Fibroblast of skin of scalp (primary cell): ENCODE results near the gene RBCK1.
"Not testable (repeated sequence)": the region's sequence is repeated elsewhere in the genome, so short reads cannot be mapped to it uniquely, and the experiment has no call there.

Source experiments
- DNase-seq: peaks from one replicate; pipeline ENCODE4 v3.0.0-alpha.2; 2013

RBCK1 gene

DNA sequence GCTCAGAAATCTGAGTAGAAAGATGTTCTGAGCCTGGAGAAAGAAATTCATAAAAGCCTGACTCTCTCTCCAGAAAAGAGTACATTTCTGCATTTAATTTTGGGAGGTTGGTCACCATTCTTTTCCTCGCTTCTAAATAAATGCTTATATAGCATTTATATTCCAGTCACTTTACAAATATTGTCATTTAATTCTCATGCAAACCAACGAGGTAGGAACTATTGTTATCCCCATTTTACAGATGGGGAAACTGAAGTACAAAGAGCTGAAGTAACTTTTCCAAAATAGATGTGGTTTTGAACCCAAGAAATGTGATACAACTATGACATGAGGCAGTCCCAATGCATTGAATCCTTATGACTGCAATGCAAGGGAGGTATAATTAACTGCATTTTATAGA is 32.0 kb upstream of the RBCK1 start:
- no peak for DNase-seq

DNA sequence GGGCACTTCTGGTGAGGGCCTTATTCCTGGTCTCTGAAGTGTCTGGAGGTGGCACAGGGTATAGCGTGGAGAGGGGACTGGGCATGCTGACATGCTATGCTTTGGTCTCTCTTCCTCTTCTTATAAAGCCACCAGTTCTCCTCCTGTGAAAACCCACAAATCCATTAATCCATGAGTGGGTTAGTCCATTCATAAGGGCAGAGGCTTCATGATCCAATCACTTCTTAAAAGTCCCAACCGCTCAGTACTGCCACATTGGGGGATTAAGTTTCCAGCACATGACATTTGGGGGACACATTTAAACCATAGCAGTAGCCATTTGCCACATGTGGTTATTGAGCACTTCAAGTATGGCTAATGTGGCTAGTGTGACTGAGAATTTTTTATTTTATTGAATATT is 31.3 kb upstream of the RBCK1 start:
- DNase-seq: no peak

DNA sequence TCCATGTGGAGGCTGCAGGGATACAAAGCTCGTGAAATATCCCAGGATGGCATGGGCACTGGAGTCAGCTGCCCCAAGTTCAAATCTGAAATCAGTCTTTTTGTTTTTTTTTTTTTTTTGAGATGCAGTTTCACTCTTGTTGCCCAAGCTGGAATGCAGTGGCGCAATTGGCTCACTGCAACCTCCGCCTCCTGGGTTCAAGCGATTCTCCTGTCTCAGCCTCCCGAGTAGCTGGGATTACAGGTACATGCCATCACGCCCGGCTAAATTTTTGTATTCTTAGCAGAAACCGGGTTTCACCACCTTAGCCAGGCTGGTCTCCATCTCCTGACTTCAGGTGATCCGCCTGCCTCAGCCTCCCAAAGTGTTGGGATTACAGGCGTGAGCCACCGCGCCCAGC is 30.5 kb upstream of the RBCK1 start:
- DNase-seq: not testable (repeated sequence)

DNA sequence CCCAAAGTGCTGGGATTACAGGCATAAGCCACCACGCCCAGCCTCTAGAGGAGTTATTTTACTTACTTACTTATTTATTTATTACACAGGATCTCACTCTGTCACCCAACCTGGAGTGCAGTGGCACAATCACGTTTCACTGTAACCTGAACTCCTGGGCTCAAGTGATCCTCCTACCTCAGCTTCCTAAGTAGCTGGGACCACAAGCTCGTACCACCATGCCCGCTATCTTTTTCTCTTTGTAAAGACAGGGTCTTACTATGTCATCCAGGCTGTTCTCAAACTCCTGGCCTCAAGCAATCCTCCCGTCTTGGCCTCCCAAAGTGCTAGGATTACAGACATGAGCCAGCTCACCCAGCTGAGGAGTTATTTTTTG is 29.1 kb upstream of the RBCK1 start:
- no peak for DNase-seq

DNA sequence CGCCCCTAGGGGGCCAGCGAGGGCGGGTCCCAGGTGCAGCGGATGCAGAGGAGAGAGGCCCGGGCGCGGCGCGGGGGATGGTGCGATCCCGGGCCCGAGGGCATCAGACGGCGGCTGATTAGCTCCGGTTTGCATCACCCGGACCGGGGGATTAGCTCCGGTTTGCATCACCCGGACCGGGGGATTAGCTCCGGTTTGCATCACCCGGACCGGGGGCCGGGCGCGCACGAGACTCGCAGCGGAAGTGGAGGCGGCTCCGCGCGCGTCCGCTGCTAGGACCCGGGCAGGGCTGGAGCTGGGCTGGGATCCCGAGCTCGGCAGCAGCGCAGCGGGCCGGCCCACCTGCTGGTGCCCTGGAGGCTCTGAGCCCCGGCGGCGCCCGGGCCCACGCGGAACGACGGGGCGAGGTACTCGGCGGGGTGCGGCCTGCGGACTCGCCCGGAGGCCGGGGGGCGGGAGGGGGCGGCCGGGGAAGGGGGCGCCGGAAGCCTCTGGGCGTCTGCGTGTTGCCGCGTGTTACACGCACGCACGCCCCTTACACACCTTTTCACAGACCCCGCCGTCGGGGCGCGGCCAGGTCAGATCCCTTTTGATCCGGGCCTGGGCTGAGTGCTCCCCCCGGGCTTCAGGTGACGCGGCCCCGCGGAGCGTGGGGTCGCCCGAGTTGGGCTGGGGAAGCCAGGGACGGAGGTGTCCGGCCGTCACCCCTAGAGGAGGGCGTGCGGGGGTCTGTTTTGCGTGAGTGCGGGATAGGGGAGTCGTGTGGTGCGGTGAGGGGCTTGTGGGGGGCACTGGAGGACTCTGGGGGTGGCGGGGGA is 27.1 kb upstream of the RBCK1 start:
- DNase-seq: peak; percentile 86

DNA sequence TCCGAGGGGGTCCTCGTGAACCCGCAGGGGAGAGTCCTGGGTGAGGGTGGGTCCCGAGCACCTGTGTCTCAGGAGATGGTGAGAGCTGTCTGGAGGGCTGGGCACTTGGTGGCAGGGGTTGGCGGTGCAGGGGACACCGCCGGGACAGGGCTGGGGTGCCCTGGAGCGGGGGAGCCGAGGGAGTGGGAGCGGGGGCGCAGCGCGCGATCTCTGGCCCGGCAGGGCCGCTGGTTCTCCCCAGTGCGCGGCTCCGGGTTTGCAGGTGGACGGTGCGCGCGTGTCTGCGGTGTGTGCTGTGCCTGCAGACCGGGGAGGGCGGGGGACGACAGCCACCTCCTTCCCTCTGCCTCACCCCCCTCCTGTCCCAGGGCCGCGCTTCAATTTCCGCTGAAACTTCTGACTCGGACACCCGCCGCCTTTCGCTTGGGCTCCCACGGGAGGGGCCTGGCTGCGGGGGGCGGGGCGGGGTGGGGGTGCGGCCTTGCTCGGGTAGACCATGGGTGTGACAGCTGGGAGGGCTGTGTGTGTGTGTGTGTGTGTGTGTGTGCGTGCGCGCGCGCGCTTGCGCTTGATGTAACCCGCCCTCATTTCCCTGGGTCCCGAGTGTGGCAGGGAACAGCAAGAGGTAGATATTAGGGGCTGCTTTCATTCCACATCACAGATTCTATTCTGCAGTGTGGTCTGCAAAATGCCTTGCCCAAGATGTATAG is 26.4 kb upstream of the RBCK1 start:
- DNase-seq: peak; percentile 92

DNA sequence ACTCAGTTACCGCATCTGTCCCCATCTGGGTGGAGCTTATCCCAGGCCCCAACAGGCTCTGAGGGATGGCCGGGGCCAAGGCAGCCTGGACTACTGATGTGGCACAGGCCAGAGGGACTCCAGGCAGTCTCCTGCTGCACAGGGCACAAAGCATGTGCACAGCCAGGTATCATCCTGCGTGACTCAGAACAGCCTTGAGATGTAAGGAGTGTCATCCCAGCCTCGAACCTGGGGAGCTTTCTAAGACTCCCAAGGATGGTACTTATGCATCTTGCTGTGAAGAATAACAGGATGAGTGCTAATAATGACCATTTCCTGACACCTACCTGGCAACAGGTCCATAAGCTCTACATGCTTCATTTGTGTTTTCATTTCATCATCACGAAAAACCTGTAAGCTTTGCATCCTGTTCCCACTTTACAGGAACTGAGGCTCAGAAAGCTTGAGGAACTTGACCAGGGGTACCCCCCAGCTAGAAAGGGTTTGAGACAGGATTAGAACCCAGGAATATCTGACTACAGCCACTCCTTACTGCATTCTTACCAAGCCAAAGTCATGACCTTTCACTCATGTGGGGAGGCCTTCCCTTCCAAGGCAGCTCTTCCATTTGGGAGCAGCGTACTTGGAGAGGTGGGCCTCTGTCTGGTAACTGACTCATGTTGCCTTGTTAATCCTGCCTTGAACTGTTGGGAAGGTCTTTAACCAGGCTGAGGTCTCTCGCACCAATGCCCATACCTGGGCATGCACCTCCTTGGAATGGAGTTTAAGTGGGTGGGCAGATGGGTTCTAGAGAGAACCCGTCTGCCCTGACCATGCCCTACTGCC is 25.6 kb upstream of the RBCK1 start:
- no peak for DNase-seq

DNA sequence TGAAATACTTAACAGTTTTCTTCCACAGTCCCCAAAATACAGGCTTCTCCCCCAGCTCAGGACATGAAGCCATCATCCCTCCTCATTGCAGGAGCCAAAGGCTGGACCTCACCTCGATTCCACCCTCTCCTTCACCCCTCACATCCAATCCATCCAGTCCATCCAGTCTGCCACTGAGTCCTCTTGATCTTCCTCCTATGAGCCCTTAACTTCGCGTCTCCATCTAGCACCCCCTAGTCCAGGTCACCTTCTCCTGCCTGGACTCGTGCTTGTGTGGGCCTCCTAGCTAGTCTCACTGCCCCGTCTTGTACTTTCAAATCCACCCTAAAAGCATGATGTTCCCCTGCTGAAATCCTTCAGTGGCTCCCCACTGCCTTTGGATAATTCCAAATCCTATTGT is 24.2 kb upstream of the RBCK1 start:
- no peak for DNase-seq

DNA sequence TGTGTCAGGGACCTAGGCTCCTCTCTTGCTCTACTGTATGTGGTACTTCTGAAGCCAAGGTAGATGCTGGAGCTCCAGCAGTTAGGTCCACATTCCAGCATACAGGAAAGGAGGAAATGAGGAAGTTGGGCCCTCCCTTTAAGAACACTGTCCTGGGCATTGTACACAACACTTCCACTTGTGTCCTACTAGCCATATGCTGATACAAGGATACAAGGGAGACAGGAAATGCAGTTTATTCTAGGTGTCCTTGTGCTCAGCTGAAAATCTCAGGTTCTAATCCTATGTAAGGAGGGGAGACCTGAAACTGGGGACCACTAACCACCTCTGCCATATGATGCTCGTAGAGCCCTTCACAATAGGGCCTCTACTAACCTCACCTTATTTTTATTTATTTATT is 23.4 kb upstream of the RBCK1 start:
- DNase-seq: no peak

DNA sequence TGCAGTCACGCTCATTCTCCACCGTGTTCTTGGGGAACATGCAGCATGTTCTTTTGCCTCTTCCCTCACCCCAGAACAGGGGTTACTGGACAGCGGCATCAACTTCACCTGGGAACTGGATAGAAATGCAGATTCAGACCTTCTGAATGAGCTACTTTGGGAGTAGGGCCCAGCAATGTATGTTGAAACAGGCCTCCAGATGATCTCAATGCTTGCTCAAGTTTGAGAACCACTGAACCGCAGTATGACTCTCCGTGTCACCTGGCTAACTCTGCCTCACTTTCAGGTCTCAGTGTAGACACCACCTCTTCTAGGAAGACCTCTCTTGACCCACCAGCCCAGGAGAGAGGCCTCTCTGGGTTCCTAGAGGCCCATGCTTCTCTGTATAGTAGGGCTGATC is 22.7 kb upstream of the RBCK1 start:
- DNase-seq: no peak

DNA sequence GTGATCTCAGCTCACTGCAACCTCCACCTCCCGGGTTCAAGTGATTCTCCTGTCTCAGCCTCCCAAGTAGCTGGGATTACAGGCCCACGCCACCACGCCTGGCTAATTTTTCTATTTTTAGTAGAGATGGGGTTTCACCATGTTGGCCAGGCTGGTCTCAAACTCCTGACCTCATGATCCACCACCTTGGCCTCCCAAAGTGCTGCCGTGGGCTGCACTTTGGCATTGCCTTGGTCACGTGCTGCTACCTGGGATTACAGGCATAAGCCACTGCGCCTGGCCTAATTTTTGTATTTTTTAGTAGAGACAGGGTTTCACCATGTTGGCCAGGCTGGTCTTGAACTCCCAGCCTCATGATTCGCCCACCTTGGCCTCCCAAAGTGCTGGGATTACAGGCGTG is 21.5 kb upstream of the RBCK1 start:
- DNase-seq: not testable (repeated sequence)

DNA sequence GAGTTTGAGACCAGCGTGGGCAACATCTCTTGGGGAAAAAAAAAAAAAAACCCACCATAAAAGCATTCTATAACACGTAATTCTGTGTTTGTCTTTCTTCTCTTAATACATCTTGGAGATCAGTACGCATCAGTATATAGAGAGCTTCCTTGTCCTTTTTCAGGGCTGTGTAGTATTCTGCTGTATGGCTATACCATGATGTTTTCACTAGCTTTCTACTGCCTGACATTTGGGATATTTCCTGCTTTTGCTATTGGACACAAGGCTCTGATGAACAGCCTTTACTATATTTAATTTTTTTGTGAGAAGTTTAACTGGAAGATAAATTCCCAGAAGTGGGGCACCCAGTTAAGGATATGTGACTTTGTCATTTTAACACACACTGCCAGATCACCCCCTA is 20.6 kb upstream of the RBCK1 start:
- DNase-seq: no peak

DNA sequence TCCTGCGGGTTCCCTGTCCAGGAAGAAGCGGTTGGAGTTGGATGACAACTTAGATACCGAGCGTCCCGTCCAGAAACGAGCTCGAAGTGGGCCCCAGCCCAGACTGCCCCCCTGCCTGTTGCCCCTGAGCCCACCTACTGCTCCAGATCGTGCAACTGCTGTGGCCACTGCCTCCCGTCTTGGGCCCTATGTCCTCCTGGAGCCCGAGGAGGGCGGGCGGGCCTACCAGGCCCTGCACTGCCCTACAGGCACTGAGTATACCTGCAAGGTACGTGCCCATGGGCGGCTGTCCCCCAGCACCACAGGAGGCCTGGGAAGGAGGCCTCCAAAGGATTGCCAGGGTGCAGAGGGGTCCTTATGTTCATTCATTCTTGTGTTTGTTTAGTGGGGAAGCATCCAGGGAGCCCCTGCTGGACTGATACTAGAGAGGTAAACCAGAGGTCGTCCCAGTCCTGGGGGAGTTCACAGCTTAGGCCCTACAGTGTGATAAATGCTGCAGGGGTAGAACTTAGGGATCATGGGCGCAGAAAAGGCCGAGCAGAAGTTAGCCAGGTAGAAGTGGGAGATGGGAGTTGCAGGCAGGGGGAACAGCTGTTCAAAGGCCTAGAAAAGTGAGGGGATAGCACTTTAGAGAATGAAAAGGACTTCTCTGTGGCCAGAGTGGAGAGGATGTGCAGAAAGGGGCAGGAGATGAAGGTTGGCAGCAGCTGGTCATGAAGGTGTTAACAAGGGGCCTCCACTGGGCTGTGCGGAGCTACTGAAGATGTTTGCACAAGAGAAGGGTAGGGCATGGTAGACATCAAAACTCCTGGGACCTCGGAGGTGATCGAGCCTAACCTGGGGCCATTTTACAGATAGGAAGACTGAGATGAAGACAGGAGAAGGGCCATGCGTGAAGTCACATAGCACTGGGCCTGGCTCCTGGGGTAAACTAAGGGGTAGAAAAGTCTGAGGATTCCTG is 19.8 kb upstream of the RBCK1 start:
- no peak for DNase-seq

DNA sequence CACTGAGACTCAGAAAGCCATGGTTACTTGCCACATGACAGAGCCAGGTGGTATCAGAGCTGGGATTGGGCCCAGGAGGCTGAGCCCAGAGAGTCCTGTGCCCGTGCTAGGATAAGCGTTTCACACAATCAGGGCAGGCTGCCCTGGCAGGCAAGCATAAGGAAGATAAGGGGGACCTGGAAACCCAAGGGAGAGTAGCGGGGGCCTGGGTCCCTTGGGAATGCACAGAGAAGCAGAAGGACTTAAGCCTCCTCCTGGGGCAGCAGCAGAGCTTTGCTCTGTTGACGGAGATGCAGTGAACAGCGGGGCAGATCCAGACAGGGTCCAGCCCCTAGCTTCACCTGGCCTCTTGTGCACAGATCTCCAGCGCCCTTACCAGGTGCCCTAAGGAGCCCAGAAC is 18.9 kb upstream of the RBCK1 start:
- DNase-seq: no peak

DNA sequence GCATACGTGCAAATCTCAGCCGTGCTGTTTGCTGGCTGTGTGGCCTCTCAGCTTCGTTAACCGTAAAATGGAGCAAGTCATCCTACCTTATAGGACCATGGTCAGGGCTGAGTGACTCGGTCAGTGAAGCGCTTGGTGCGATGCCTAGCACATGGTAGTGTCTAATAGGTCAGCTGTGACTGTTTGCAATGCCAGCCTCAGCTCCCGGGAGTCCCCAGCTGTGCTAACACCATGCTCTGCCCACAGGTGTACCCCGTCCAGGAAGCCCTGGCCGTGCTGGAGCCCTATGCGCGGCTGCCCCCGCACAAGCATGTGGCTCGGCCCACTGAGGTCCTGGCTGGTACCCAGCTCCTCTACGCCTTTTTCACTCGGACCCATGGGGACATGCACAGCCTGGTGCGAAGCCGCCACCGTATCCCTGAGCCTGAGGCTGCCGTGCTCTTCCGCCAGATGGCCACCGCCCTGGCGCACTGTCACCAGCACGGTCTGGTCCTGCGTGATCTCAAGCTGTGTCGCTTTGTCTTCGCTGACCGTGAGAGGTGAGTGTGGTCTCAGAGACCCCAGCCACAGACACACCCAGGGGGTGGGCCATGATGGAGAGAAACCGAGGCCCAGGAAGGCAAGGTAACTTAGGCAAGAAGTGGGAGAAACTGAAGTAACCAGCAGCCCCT is 16.9 kb upstream of the RBCK1 start:
- DNase-seq: no peak

DNA sequence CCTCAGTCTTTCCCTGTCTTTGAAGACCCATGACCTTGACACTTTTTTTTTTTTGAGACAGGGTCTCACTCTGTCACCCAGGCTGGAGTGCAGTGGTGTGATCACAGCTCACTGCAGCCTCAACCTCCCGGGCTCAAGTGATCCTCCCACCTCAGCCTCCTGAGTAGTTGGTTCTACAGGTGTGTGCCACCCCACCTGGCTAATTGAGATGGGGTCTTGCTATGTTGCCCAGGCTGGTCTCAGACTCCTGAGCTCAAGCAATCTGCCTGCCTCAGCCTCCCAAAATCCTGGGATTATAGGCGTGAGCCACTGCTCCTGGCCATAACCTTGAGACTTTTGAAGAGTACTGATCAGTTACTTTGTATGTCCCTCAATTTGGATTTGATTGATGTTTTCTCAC is 14.8 kb upstream of the RBCK1 start:
- DNase-seq: not testable (repeated sequence)

DNA sequence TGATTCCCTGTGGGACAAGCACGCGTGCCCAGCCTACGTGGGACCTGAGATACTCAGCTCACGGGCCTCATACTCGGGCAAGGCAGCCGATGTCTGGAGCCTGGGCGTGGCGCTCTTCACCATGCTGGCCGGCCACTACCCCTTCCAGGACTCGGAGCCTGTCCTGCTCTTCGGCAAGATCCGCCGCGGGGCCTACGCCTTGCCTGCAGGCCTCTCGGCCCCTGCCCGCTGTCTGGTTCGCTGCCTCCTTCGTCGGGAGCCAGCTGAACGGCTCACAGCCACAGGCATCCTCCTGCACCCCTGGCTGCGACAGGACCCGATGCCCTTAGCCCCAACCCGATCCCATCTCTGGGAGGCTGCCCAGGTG is 11.9 kb upstream of the RBCK1 start:
- DNase-seq: no peak

DNA sequence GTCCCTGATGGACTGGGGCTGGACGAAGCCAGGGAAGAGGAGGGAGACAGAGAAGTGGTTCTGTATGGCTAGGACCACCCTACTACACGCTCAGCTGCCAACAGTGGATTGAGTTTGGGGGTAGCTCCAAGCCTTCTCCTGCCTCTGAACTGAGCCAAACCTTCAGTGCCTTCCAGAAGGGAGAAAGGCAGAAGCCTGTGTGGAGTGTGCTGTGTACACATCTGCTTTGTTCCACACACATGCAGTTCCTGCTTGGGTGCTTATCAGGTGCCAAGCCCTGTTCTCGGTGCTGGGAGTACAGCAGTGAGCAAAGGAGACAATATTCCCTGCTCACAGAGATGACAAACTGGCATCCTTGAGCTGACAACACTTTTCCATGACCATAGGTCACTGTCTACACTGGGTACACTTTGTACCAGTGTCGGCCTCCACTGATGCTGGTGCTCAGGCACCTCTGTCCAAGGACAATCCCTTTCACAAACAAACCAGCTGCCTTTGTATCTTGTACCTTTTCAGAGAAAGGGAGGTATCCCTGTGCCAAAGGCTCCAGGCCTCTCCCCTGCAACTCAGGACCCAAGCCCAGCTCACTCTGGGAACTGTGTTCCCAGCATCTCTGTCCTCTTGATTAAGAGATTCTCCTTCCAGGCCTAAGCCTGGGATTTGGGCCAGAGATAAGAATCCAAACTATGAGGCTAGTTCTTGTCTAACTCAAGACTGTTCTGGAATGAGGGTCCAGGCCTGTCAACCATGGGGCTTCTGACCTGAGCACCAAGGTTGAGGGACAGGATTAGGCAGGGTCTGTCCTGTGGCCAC is 11.3 kb upstream of the RBCK1 start:
- DNase-seq: no peak

DNA sequence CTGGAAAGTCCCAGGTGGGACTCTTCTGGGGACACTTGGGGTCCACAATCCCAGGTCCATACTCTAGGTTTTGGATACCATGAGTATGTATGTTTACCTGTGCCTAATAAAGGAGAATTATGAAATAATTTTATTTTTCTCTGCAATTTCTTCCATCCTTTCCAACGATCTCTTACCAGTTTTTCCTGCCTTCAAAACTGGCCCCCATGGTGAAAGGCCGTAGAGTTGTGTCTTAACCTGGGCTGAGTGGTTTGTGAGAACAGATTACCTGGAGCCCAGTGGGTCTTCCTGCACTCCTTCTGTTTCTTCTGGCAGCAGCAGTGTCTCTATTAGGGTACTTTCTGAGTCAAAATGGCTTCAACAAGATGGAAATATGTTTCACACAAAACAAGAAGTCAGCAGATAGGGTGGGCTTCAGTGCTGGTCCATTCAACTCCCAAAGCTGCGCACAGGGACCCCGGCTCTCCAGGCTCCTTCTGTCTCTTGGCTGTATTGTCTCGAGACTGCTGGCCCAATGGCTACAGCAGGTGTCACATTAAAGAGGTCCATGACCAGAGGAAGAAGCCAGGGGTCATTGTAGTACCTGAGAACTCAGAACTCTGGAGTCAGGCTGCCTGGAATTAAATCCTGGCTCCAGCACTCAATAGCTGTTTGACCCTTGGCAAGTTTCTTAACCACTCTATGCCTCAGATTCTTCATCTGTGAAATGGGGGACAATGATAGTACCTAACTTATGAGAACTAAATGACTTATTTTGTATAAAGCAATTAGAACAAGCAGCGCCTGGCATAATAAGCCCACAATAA is 10.5 kb upstream of the RBCK1 start:
- no peak for DNase-seq

DNA sequence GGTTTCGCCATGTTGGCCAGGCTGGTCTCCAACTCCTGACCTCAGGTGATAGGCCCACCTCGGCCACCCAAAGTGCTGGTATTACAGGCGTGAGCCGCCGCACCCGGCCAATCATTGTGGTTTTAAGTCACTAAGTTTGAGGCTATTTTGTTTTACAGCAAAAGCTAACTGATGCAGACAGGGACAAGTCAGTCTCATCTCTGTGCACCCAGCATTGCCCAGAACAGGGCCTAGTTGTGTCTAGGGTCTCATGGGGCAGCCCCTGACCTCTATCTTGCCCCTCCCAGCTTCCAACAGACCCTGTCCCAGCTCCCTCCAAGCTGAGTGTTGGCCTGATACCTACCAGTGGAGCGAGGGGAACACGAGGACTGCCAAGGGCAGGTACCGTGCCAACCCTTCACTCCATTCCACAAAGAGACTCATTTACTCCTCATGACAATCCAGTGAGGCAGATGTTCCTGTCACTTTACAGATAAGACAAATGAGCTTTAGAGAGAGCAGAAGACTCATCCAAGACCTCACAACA is 8.9 kb upstream of the RBCK1 start:
- no peak for DNase-seq
